ENCODE results near the gene TBC1D3C.
"Not testable (repeated sequence)": the region's sequence is repeated elsewhere in the genome, so short reads cannot be mapped to it uniquely, and the experiment has no call there.

TBC1D3C gene

GRCh38 chr17:38068534-38068933, at the start of gene TBC1D3C:
TSS of gene TBC1D3C (minus strand) at chr17:38068634. CDS start at chr17:38067066, 1,568 bp downstream.
- not testable (repeated sequence) for DNase-seq (ENCODE audit: low spot score)

DNA sequence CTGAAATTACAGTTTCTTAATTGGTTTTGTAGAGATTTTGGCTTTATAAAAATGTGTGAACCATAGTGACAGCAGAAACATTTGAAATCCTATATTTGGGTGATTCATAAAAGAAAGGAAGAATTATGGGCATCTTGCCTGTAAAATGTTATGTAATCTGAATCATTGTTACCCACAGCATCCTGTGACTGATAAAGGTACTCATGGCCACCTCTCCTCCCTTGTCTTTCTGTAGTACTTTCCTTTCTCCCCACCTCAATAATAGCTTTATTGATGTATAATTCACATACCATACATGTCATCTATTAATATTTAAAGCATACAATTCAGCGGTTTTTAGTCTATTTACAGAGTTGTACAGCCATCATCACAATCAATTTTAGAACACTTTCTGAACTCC, 30.8 kb upstream of the TBC1D3C start:
- DNase-seq (ENCODE audit: low spot score): not testable (repeated sequence)

- DNase-seq (ENCODE audit: low spot score): not testable (repeated sequence)
These were observed 25.7 kb upstream of the TBC1D3C start for GRCh38 chr17:38094059-38094694.

DNA sequence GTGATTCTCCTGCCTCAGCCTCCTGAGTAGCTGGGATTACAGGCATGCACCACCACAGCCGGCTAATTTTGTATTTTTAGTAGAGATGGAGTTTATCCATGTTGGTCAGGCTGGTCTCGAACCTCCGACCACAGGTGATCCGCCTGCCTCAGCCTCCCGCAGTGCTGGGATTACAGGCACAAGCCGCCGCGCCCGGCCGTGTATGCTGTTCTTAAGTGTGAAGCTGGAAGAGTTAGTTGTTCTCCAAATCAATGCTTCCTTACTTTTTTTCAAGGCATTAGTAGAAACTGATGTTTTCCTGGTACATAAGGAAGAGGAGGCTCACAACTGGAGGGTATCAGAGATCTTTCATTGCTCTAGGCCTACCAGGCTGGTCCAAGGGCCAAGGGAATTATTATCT, 19.7 kb upstream of the TBC1D3C start:
- DNase-seq (ENCODE audit: low spot score): not testable (repeated sequence)

- not testable (repeated sequence) for DNase-seq (ENCODE audit: low spot score)
These were observed 18.9 kb upstream of the TBC1D3C start for GRCh38 chr17:38087344-38087743.

All from D341Med (cell line).